Colonic mucosa (tissue), 4 donors: ENCODE measurements around the gene FGF21. TPM values are rescaled to one million over a fixed set of nuclear protein-coding genes. Genes with fewer than 3 reads are reported as not detected.
A peak's percentile ranks its signal among the peaks of the same experiment; 100 is the strongest.
"Not testable (repeated sequence)": the region's sequence is repeated elsewhere in the genome, so short reads cannot be mapped to it uniquely, and the experiment has no call there.

ENCODE experiments used
- DNase-seq: peaks from one replicate; pipeline ENCODE4 v3.0.0-alpha.2; 2020
- H3K27ac ChIP-seq: fragments of 200-600 bp; one replicate; pipeline ENCODE4 v1.8.0; 2021
- H3K27me3 ChIP-seq: fragments of 200-600 bp; one replicate; pipeline ENCODE4 v1.8.0; 2021
- H3K36me3 ChIP-seq: fragments of 200-600 bp; one replicate; pipeline ENCODE4 v1.8.0; 2021
- H3K4me1 ChIP-seq: fragments of 200-600 bp; one replicate; pipeline ENCODE4 v1.8.0; 2021; ENCODE audit warnings: mild to moderate bottlenecking
- H3K4me3 ChIP-seq: fragments of 200-600 bp; one replicate; pipeline ENCODE4 v1.8.0; 2021
- H3K9ac ChIP-seq, 2 donors: one replicate each; pipeline ENCODE4 v1.7.0; 2013; ENCODE audit warnings: control low read depth in 2 of 2, low read depth in 2 of 2, low read length in 2 of 2
- H3K9me3 ChIP-seq: fragments of 200-600 bp; one replicate; pipeline ENCODE4 v1.8.0; 2021
- CTCF ChIP-seq: fragments of 200-600 bp; IDR thresholded peaks from one replicate; pipeline ENCODE4 v1.8.0; 2022; ENCODE audit warnings: antibody characterized with exemption, mild to moderate bottlenecking
- intact Hi-C: fragments of 100-400 bp; cut with DNase I; formaldehyde crosslinking; loops from one replicate; pipeline ENCODE4 v1.14.1; 2022
- total RNA-seq, 2 donors: library from RNA; stranded (reverse); fragmentation: NEBNext Ultra II Directional in 1 of 2; extraction: Animal tissue kit (Norgen Biotek cat#: 25700) in 1 of 2; gene quantifications; one replicate each; pipeline ENCODE4 v1.2.1, GENCODE V29; 2021
- donor health status: healthy.
- donor health status: DM: no; HTN: no; CAD: no.
- donor health status: DM: no; HTN: no; CAD: no.

FGF21 gene
- total RNA-seq, 2 donors from 2014 or later, result not detected

GRCh38 chr19:48780631-48781391 lies 25.5 kb downstream of the FGF21 start:
- Histone ChIP-seq H3K27me3 (no peaks in the 10 kb centered on the region), H3K36me3 (no peaks in the 10 kb centered on the region), H3K4me3 (no peak overlapping the region), H3K9me3 (no peaks in the 10 kb centered on the region), H3K9ac (no peak overlapping the region), H3K4me1 (no peaks in the 10 kb centered on the region), H3K27ac (peak overlapping the region; percentile 32)
- DNase-seq, result no peak
- intact Hi-C loops, result no loop called here
- no peak for TF ChIP-seq CTCF

GRCh38 chr19:48784527-48784926 lies 29.2 kb downstream of the FGF21 start:
- Histone ChIP-seq H3K9me3 (no peaks in the 10 kb centered on the region), H3K4me1 (no peaks in the 10 kb centered on the region), H3K36me3 (no peaks in the 10 kb centered on the region), H3K4me3 (no peak overlapping the region), H3K27ac (no peak overlapping the region), H3K27me3 (no peaks in the 10 kb centered on the region), H3K9ac (no peak overlapping the region)
- DNase-seq, result no peak
- intact Hi-C loops, result no loop called here
- TF ChIP-seq CTCF, result no peak

GRCh38 chr19:48786422-48786821 lies 31.1 kb downstream of the FGF21 start:
- H3K4me3 ChIP-seq, H3K4me1 ChIP-seq, H3K27me3 ChIP-seq, DNase-seq, H3K9me3 ChIP-seq, H3K36me3 ChIP-seq, H3K27ac ChIP-seq, H3K9ac ChIP-seq: not testable (repeated sequence)
- intact Hi-C loops, result loop anchor here (5.0 kb wide), 1 partner anchor 139 kb away; the partner anchor contains the start of gene CA11

- DNase-seq, H3K27ac ChIP-seq, H3K9ac ChIP-seq, H3K27me3 ChIP-seq, H3K9me3 ChIP-seq, H3K36me3 ChIP-seq, H3K4me3 ChIP-seq, H3K4me1 ChIP-seq: not testable (repeated sequence)
- intact Hi-C loops, result loop anchor here (5.0 kb wide), 1 partner anchor 140 kb away; the partner anchor contains the start of gene CA11
Measured at GRCh38 chr19:48787331-48787730, 32.0 kb downstream of the FGF21 start.

GRCh38 chr19:48793271-48793670 lies 37.9 kb downstream of the FGF21 start:
- H3K27me3 ChIP-seq, result no peaks in the 10 kb centered on the region
- H3K4me1 ChIP-seq, result no peaks in the 10 kb centered on the region
- no peaks in the 10 kb centered on the region for H3K36me3 ChIP-seq
- no peak for DNase-seq
- H3K9ac ChIP-seq, result no peak overlapping the region
- intact Hi-C loops, result no loop called here
- TF ChIP-seq CTCF, result no peak
- no peak overlapping the region for H3K4me3 ChIP-seq
- no peaks in the 10 kb centered on the region for H3K9me3 ChIP-seq
- no peak overlapping the region for H3K27ac ChIP-seq

GRCh38 chr19:48794291-48794690 lies 39.0 kb downstream of the FGF21 start:
- no peak for DNase-seq
- no peak overlapping the region for H3K27ac ChIP-seq
- no peaks in the 10 kb centered on the region for H3K4me1 ChIP-seq
- intact Hi-C loops, result loop anchor here (2.0 kb wide), 1 partner anchor 41 kb away; no protein-coding TSS in a partner anchor
- no peak overlapping the region for H3K4me3 ChIP-seq
- no peak overlapping the region for H3K9ac ChIP-seq
- H3K27me3 ChIP-seq, result no peaks in the 10 kb centered on the region
- no peak for TF ChIP-seq CTCF
- H3K36me3 ChIP-seq, result no peaks in the 10 kb centered on the region
- no peaks in the 10 kb centered on the region for H3K9me3 ChIP-seq
